ENCODE measurements around the gene SPRED2. TPM values are rescaled to one million over a fixed set of nuclear protein-coding genes. Genes with fewer than 3 reads are reported as not detected.

SPRED2 gene
- total and polyA plus RNA-seq, 3 donors from 2014 or later = 10.0 to 14.1 (median 11.3) TPM

GRCh38 chr2:65363879-65364666, 68.3 kb downstream of the SPRED2 start:
- intact Hi-C loops (cut with DNase I; ENCODE audit: low total_unique reads) = no loop called here
- DNase-seq = no peak
- Histone ChIP-seq H3K36me3 (ENCODE audit: low read depth, missing control alignments) (no peaks in the 10 kb centered on the region), H3K4me1 (peaks cover 4% of the 10 kb centered on the region), H3K27ac (no peak overlapping the region), H3K4me3 (no peak overlapping the region), H3K9me3 (no peaks in the 10 kb centered on the region), H3K27me3 (no peaks in the 10 kb centered on the region)
- TF ChIP-seq POLR2A (IDR thresholded peaks at IDR 0.05) = no peak
- TF ChIP-seq, protein P1, sequence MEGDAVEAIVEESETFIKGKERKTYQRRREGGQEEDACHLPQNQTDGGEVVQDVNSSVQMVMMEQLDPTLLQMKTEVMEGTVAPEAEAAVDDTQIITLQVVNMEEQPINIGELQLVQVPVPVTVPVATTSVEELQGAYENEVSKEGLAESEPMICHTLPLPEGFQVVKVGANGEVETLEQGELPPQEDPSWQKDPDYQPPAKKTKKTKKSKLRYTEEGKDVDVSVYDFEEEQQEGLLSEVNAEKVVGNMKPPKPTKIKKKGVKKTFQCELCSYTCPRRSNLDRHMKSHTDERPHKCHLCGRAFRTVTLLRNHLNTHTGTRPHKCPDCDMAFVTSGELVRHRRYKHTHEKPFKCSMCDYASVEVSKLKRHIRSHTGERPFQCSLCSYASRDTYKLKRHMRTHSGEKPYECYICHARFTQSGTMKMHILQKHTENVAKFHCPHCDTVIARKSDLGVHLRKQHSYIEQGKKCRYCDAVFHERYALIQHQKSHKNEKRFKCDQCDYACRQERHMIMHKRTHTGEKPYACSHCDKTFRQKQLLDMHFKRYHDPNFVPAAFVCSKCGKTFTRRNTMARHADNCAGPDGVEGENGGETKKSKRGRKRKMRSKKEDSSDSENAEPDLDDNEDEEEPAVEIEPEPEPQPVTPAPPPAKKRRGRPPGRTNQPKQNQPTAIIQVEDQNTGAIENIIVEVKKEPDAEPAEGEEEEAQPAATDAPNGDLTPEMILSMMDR (IDR thresholded peaks at IDR 0.05) = no peak
- 77 to 83% methylated on average over 6 of the region's 6 CpGs for WGBS, 2 donors

- TF ChIP-seq, protein P1 (IDR thresholded peaks at IDR 0.05) = no peak
- no peak for TF ChIP-seq POLR2A (IDR thresholded peaks at IDR 0.05)
- 46 to 62% methylated on average over 3 of the region's 3 CpGs for WGBS, 2 donors
- Histone ChIP-seq H3K27ac (no peak overlapping the region), H3K4me1 (peaks cover 4% of the 10 kb centered on the region), H3K36me3 (ENCODE audit: low read depth, missing control alignments) (no peaks in the 10 kb centered on the region), H3K27me3 (no peaks in the 10 kb centered on the region), H3K4me3 (no peak overlapping the region), H3K9me3 (no peaks in the 10 kb centered on the region)
- intact Hi-C loops (cut with DNase I; ENCODE audit: low total_unique reads) = no loop called here
- DNase-seq = no peak
Measured at GRCh38 chr2:65361623-65362022, 70.8 kb downstream of the SPRED2 start.

DNA sequence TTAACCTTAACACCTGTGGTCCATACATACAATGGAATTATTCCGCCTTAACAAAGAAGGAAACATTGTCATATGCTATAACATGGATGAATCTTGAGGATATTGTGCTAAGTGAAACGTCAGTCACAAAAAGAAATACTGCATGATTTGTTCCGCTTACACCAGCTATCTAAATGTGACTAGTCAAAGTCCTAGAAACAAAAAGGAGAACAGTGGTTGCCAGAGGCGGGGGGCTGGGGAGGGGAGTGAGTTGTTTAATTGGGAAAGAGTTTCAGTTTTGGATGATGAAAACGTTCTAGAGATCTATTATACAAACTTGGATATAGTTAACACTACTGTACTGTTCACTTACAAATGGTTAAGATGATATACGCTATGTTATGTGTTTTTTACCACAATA, 72.0 kb downstream of the SPRED2 start:
- Histone ChIP-seq H3K27ac (no peak overlapping the region), H3K36me3 (ENCODE audit: low read depth, missing control alignments) (no peaks in the 10 kb centered on the region), H3K27me3 (no peaks in the 10 kb centered on the region), H3K4me1 (peaks cover 4% of the 10 kb centered on the region), H3K4me3 (no peak overlapping the region), H3K9me3 (no peaks in the 10 kb centered on the region)
- no peak for DNase-seq
- 80 to 88% methylated on average over 6 of the region's 6 CpGs for WGBS, 2 donors
- no peak for TF ChIP-seq POLR2A (IDR thresholded peaks at IDR 0.05)
- TF ChIP-seq, protein P1 (IDR thresholded peaks at IDR 0.05) = no peak
- intact Hi-C loops (cut with DNase I; ENCODE audit: low total_unique reads) = no loop called here

- DNase-seq = no peak
- H3K4me1 ChIP-seq = peaks cover 4% of the 10 kb centered on the region
- no peaks in the 10 kb centered on the region for H3K27me3 ChIP-seq
- no peaks in the 10 kb centered on the region for H3K9me3 ChIP-seq
- 69 to 74% methylated on average over 7 of the region's 7 CpGs for WGBS, 2 donors
- TF ChIP-seq, protein P1 (IDR thresholded peaks at IDR 0.05) = no peak
- TF ChIP-seq POLR2A (IDR thresholded peaks at IDR 0.05) = no peak
- no peaks in the 10 kb centered on the region for H3K36me3 ChIP-seq (ENCODE audit: low read depth, missing control alignments)
- no peak overlapping the region for H3K4me3 ChIP-seq
- intact Hi-C loops (cut with DNase I; ENCODE audit: low total_unique reads) = no loop called here
- no peak overlapping the region for H3K27ac ChIP-seq
Measured at GRCh38 chr2:65358678-65359400, 73.6 kb downstream of the SPRED2 start.

All from testis (tissue), 3 donors.